OCI-LY7 (cell line): ENCODE measurements around the gene HIGD2A. TPM values are rescaled to one million over a fixed set of nuclear protein-coding genes. Genes with fewer than 3 reads are reported as not detected.

Experiments
- BruUV-seq: library from RNA; stranded (reverse); fragments of 400-500 nt; replicated peaks from 2 replicates; lab custom pipeline; 2021; lab: Mats Ljungman, UMichigan
- CTCF ChIA-PET: fragments of 300-600 bp; sonication (Branson Sonifier 250); formaldehyde crosslinking; loops from one replicate; lab custom pipeline; 2022; ENCODE audit warnings: antibody characterized with exemption; ENCODE audit not compliant: unreplicated experiment; lab: Charles Lee
- POLR2A ChIA-PET: fragments of 300-600 bp; sonication (Branson Sonifier 250); formaldehyde crosslinking; loops from one replicate; lab custom pipeline; 2022; ENCODE audit warnings: antibody characterized with exemption; lab: Charles Lee
- DNase-seq: peaks from one replicate; pipeline ENCODE4 v3.0.0-alpha.2; 2015; ENCODE audit warnings: low spot score
- H2AFZ ChIP-seq: fragments of 200-600 bp; sonication (generic), shearing (Covaris generic); 2 replicates; pipeline ENCODE4 v1.6.1; 2014; ENCODE audit warnings: mild to moderate bottlenecking, antibody characterized with exemption, low read length, moderate library complexity
- H3K27ac ChIP-seq: fragments of 200-600 bp; sonication (generic); 2 replicates; pipeline ENCODE4 v1.5.1; 2014; ENCODE audit warnings: mixed run types, low read depth, mild to moderate bottlenecking, moderate library complexity, low read length, inconsistent platforms; ENCODE audit not compliant: poor library complexity, severe bottlenecking
- H3K36me3 ChIP-seq: fragments of 200-600 bp; sonication (generic); 2 replicates; pipeline ENCODE4 v1.6.1; 2014; ENCODE audit warnings: mild to moderate bottlenecking, antibody characterized with exemption, low read length, moderate library complexity, mixed read lengths; ENCODE audit not compliant: insufficient read depth
- H3K4me1 ChIP-seq: fragments of 200-600 bp; sonication (generic); 2 replicates; pipeline ENCODE4 v1.5.1; 2014; ENCODE audit warnings: mild to moderate bottlenecking, low read length; ENCODE audit not compliant: insufficient read depth, poor library complexity, severe bottlenecking
- H3K4me2 ChIP-seq: fragments of 200-600 bp; sonication (generic); 2 replicates; pipeline ENCODE4 v1.6.1; 2014; ENCODE audit warnings: mild to moderate bottlenecking, low read length
- H3K4me3 ChIP-seq: fragments of 200-600 bp; sonication (generic); 2 replicates; pipeline ENCODE4 v1.5.1; 2014; ENCODE audit warnings: mild to moderate bottlenecking, low read depth, low read length; ENCODE audit not compliant: poor library complexity, severe bottlenecking
- H3K79me2 ChIP-seq: fragments of 200-600 bp; sonication (generic); 2 replicates; pipeline ENCODE4 v1.6.1; 2016; ENCODE audit warnings: low read depth, mild to moderate bottlenecking, low read length, moderate library complexity, mixed read lengths; ENCODE audit not compliant: insufficient read depth
- H3K9me2 ChIP-seq: fragments of 200-600 bp; sonication (generic); 2 replicates; pipeline ENCODE4 v1.6.1; 2016; ENCODE audit warnings: mild to moderate bottlenecking, low read length, mixed read lengths; ENCODE audit not compliant: insufficient read depth
- H3K9me3 ChIP-seq: fragments of 200-600 bp; sonication (generic); 2 replicates; pipeline ENCODE4 v1.6.1; 2014; ENCODE audit warnings: mild to moderate bottlenecking, mixed run types, low read length, mixed read lengths
- H4K20me1 ChIP-seq: fragments of 200-600 bp; sonication (generic); 2 replicates; pipeline ENCODE4 v1.6.1; 2014; ENCODE audit warnings: mild to moderate bottlenecking, antibody characterized with exemption, low read length, moderate library complexity, mixed read lengths; ENCODE audit not compliant: insufficient read depth
- CTCF ChIP-seq: fragments of 200-600 bp; sonication (generic); conservative IDR thresholded peaks from 2 replicates; pipeline ENCODE4 v1.5.1; 2014; ENCODE audit warnings: mild to moderate bottlenecking, antibody characterized with exemption, low read length, moderate library complexity, mixed read lengths
- EZH2phosphoT487 ChIP-seq: fragments of 200-600 bp; sonication (generic); IDR thresholded peaks from 2 replicates; pipeline ENCODE4 v1.6.1; 2018; ENCODE audit warnings: low read depth, borderline replicate concordance, mild to moderate bottlenecking, mixed run types, antibody characterized with exemption, low read length, moderate library complexity, mixed read lengths
- intact Hi-C: fragments of 100-400 bp; cut with micrococcal nuclease; formaldehyde crosslinking; loops from one replicate; pipeline ENCODE4 v1.10.0; 2022; ENCODE audit not compliant: unreplicated experiment
- total RNA-seq, 2 experiments: library from RNA; depleted of rRNA in 1 of 2; stranded (reverse); fragments of >200 nt in 1 of 2; shearing (Covaris generic) in 1 of 2; gene quantifications; 2 replicates each; pipeline ENCODE4 v1.2.3, GENCODE V29; 2014 to 2022

Gene HIGD2A
- total RNA-seq, 2 experiments from 2014 or later, result 145 to 223 TPM

DNA sequence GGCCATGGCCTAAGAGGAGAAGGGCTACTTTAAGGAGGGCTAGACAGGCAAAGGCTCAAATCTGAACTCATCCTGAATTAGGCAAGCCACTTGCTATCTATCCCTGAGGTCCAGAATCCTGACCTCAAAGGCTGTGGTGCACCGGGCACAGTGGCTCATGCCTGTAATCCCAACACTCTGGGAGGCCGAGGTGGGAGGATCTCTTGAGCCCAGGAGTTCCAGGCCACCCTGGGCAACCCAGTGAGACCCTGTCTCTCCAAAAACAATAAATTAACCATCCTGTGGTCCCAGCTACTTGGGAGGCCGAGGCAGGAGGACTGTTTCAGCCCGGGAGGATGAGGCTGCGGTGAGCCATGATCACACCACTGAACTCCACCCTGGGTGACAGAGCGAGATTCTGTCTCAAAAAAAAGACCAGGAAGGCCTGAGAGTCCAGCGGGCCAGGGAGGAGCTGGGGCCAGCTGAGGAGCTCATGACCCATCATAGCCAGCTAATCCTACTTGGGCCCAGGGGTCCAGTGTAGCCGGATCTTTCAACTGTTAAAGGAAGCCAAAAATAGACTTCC lies 4.1 kb upstream of the HIGD2A start:
- peaks cover 40% of the 10 kb centered on the region for H3K79me2 ChIP-seq
- no peak overlapping the region for H3K4me2 ChIP-seq
- CTCF ChIA-PET, result no interaction called here
- no peak overlapping the region for H2AFZ ChIP-seq
- H4K20me1 ChIP-seq, result peaks cover 23% of the 10 kb centered on the region
- H3K27ac ChIP-seq, result no peak overlapping the region
- TF ChIP-seq EZH2phosphoT487 (no peak), CTCF (no peak)
- H3K9me3 ChIP-seq, result no peaks in the 10 kb centered on the region
- no peak overlapping the region for H3K4me3 ChIP-seq
- POLR2A ChIA-PET, result no interaction called here
- intact Hi-C loops, result loop anchor here (10.0 kb wide), 1 partner anchor 150 kb away; the partner anchor contains the start of gene SIMC1
- no peaks in the 10 kb centered on the region for H3K9me2 ChIP-seq
- no TSS peak for BruUV-seq
- peaks cover 86% of the 10 kb centered on the region for H3K36me3 ChIP-seq
- no peak for DNase-seq
- peaks cover 20% of the 10 kb centered on the region for H3K4me1 ChIP-seq

- peaks cover 80% of the 10 kb centered on the region for H3K36me3 ChIP-seq
- no peak for DNase-seq
- no peak overlapping the region for H3K4me2 ChIP-seq
- BruUV-seq, result no TSS peak
- TF ChIP-seq EZH2phosphoT487 (no peak), CTCF (no peak)
- CTCF ChIA-PET, result no interaction called here
- POLR2A ChIA-PET, result no interaction called here
- no peaks in the 10 kb centered on the region for H3K9me3 ChIP-seq
- H3K9me2 ChIP-seq, result no peaks in the 10 kb centered on the region
- H4K20me1 ChIP-seq, result peaks cover 23% of the 10 kb centered on the region
- peaks cover 45% of the 10 kb centered on the region for H3K79me2 ChIP-seq
- peaks cover 21% of the 10 kb centered on the region for H3K4me1 ChIP-seq
- intact Hi-C loops, result loop anchor here (10.0 kb wide), 1 partner anchor 150 kb away; the partner anchor contains the start of gene SIMC1
- H3K27ac ChIP-seq, result no peak overlapping the region
- no peak overlapping the region for H3K4me3 ChIP-seq
- H2AFZ ChIP-seq, result no peak overlapping the region
Measured at GRCh38 chr5:176384991-176385390, 3.6 kb upstream of the HIGD2A start.

- peaks cover 80% of the 10 kb centered on the region for H3K36me3 ChIP-seq
- H3K4me1 ChIP-seq, result peaks cover 26% of the 10 kb centered on the region
- ChIA-PET CTCF (no interaction called here), POLR2A (interaction anchor here (1.0 kb wide), 1 partner anchor 32 kb away, joined by 3 read pairs; no protein-coding TSS in a partner anchor)
- no peak overlapping the region for H3K27ac ChIP-seq
- no peak for TF ChIP-seq EZH2phosphoT487
- no peak for TF ChIP-seq CTCF
- peak overlapping the region; percentile 85 for H3K4me3 ChIP-seq
- H3K9me3 ChIP-seq, result no peaks in the 10 kb centered on the region
- H3K9me2 ChIP-seq, result no peaks in the 10 kb centered on the region
- H3K79me2 ChIP-seq, result peaks cover 55% of the 10 kb centered on the region
- DNase-seq, result no peak
- H2AFZ ChIP-seq, result no peak overlapping the region
- intact Hi-C loops, result loop anchor here (10.0 kb wide), 1 partner anchor 152 kb away; the partner anchor contains the start of gene SIMC1
- BruUV-seq, result no TSS peak
- H4K20me1 ChIP-seq, result peaks cover 23% of the 10 kb centered on the region
- H3K4me2 ChIP-seq, result peak overlapping the region; percentile 98
Measured at GRCh38 chr5:176386491-176386890, 2.1 kb upstream of the HIGD2A start.
